ENCODE results near the gene BTNL8. TPM values are rescaled to one million over a fixed set of nuclear protein-coding genes. Genes with fewer than 3 reads are reported as not detected.
A peak's percentile ranks its signal among the peaks of the same experiment; 100 is the strongest.

BTNL8 gene
- total RNA-seq, 4 donors from 2014 or later: 19.7 to 156 (median 59.0) TPM

DNA sequence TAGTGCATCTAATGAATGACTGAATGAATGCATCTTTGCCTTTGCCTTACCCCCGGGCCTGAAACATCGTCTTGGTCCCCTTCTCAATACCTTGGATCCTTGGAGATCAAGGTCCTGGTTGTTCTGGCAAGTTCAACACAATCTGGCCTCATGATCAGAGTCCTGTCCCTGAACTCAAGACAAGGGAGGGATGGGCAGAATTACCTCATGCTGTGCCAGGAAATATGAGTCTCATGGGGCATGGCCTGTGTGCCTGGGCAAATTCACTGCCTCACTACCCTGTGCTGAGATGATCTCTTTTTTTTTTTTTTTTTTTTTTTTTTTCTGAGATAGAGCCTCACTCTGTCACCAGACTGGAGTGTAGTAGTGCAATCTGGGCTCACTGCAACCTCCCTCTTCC lies 89.1 kb downstream of the BTNL8 start:
- Histone ChIP-seq H3K27me3 (no peaks in the 10 kb centered on the region), H3K27ac (peak overlapping the region; percentile 57 to 84 (median 80)), H3K36me3 (no peaks in the 10 kb centered on the region), H3K4me3 (no peak overlapping the region), H3K9me3 (no peaks in the 10 kb centered on the region), H3K4me1 (peaks cover 0 to 21% (median 5%) of the 10 kb centered on the region in 4 donors)
- in situ Hi-C loops (cut with MboI; ENCODE audit: low pct_ligation_motif_present in 1 of 4, low pct_unique_long_range_greater_than_20kb in 1 of 4, low sequenced_read_pairs in 3 of 4) (no loop called here), intact Hi-C loops (cut with DNase I; ENCODE audit: low total_unique reads) (no loop called here)
- TF ChIP-seq POLR2A (IDR thresholded peaks at IDR 0.05): no peak
- TF ChIP-seq, protein P1, sequence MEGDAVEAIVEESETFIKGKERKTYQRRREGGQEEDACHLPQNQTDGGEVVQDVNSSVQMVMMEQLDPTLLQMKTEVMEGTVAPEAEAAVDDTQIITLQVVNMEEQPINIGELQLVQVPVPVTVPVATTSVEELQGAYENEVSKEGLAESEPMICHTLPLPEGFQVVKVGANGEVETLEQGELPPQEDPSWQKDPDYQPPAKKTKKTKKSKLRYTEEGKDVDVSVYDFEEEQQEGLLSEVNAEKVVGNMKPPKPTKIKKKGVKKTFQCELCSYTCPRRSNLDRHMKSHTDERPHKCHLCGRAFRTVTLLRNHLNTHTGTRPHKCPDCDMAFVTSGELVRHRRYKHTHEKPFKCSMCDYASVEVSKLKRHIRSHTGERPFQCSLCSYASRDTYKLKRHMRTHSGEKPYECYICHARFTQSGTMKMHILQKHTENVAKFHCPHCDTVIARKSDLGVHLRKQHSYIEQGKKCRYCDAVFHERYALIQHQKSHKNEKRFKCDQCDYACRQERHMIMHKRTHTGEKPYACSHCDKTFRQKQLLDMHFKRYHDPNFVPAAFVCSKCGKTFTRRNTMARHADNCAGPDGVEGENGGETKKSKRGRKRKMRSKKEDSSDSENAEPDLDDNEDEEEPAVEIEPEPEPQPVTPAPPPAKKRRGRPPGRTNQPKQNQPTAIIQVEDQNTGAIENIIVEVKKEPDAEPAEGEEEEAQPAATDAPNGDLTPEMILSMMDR (IDR thresholded peaks at IDR 0.05): no peak
- TF ChIP-seq POLR2AphosphoS5 (IDR thresholded peaks at IDR 0.05): no peak
- no peak for TF ChIP-seq EP300 (IDR thresholded peaks at IDR 0.05; ENCODE audit: low read depth)
- peak; percentile 37 for DNase-seq
- 46% methylated on average over 2 of the region's 2 CpGs; no CpG with 5 or more reads in 1 of the 2 donors for WGBS, 2 donors (ENCODE audit: low coverage in 1 of 2)

DNA sequence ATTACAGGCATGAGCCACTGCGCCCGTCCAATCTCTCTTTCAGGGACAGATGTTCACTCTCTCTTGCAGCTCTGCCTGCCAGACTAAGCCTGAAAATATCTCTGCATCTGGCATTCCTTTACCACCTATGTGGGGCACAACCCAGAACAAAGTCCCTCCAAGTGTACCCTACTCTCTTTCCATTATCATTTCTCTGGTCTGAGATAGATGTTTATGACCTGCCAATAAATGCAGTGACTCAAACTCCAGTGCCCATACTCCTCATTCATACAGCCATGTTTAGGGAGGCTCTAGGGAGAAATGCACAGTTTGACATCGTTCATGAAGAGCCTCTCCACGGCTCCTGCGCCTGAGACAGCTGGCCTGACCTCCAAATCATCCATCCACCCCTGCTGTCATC lies 89.6 kb downstream of the BTNL8 start, which contains the start of gene BTNL3:
Gene BTNL3, plus strand, starts transcription at position 255 of the 400 bp plus-strand sequence. CDS start 183 bp downstream, outside the sequence.
- intact Hi-C loops (cut with DNase I; ENCODE audit: low total_unique reads) (no loop called here), in situ Hi-C loops (cut with MboI; ENCODE audit: low pct_ligation_motif_present in 1 of 4, low pct_unique_long_range_greater_than_20kb in 1 of 4, low sequenced_read_pairs in 3 of 4) (no loop called here)
- WGBS, 2 donors (ENCODE audit: low coverage in 1 of 2): 30 to 53% methylated on average over 2 to 5 of the region's 5 CpGs
- DNase-seq: peak; percentile 39
- H3K36me3 ChIP-seq: no peaks in the 10 kb centered on the region
- TF ChIP-seq EP300 (IDR thresholded peaks at IDR 0.05; ENCODE audit: low read depth) (no peak), POLR2AphosphoS5 (IDR thresholded peaks at IDR 0.05) (peak in 2 of 3 donors; percentile 51 to 69), POLR2A (IDR thresholded peaks at IDR 0.05) (peak; percentile 55)
- TF ChIP-seq, protein P1 (IDR thresholded peaks at IDR 0.05): no peak
- peak within 1 kb of the TSS; percentile 57 to 84 (median 80) for H3K27ac ChIP-seq
- peak within 1 kb of the TSS in 3 of 4 donors; percentile 28 to 40 (median 34) for H3K4me3 ChIP-seq
- H3K4me1 ChIP-seq: peaks cover 0 to 21% (median 5%) of the 10 kb centered on the region in 4 donors
- no peaks in the 10 kb centered on the region for H3K9me3 ChIP-seq
- no peaks in the 10 kb centered on the region for H3K27me3 ChIP-seq

DNA sequence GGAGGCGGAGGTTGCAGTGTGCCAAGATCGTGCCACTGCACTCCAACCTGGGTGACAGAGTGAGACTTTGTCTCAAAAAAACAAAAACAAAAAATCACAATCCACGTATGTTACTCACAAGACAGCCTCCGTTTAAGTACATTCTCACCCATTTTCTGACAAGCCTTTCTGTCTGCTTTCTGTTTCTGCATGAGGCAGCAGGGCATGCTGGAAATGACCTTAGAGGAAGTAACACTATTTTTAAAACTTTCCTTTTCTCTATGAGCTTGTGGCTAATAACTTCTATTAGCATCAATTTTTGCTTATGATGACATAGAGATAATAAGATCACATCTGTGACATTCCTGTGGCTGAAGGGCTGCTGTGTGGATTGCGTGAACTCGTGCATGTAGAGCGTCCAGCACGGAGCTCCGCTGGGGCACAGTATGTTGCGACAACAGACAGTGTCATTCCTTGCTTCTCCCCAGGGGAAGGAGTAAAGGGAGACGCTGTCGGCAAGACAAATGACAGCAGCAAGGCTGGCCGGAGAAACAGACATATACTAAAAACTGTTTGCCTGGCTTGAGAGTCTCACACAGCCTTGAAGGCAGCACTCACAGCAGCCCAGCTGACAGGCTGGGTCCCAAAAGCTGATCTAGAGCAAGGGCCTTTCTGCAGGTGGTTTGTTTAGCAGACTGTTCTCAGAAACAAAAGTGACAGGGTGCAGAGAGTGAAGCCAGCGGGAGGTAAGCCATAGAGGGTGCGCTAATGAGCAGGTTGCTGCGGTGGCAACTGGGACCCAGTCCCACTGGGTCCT lies 91.3 kb downstream of the BTNL8 start:
- TF ChIP-seq EP300 (IDR thresholded peaks at IDR 0.05; ENCODE audit: low read depth) (no peak), POLR2AphosphoS5 (IDR thresholded peaks at IDR 0.05) (no peak), POLR2A (IDR thresholded peaks at IDR 0.05) (no peak)
- TF ChIP-seq, protein P1 (IDR thresholded peaks at IDR 0.05): no peak
- H3K27me3 ChIP-seq: no peaks in the 10 kb centered on the region
- H3K36me3 ChIP-seq: no peaks in the 10 kb centered on the region
- peaks cover 0 to 21% (median 5%) of the 10 kb centered on the region in 4 donors for H3K4me1 ChIP-seq
- intact Hi-C loops (cut with DNase I; ENCODE audit: low total_unique reads): no loop called here
- peak overlapping the region in 2 of 4 donors; percentile 23 to 34 for H3K4me3 ChIP-seq
- no peaks in the 10 kb centered on the region for H3K9me3 ChIP-seq
- in situ Hi-C loops (cut with MboI; ENCODE audit: low pct_ligation_motif_present in 1 of 4, low pct_unique_long_range_greater_than_20kb in 1 of 4, low sequenced_read_pairs in 3 of 4): no loop called here
- DNase-seq: no peak
- WGBS, 2 donors (ENCODE audit: low coverage in 1 of 2): 71% methylated on average over 3 to 15 of the region's 16 CpGs
- peak overlapping the region in 3 of 4 donors; percentile 28 to 83 (median 49) for H3K27ac ChIP-seq

- Histone ChIP-seq H3K9me3 (no peaks in the 10 kb centered on the region), H3K27me3 (no peaks in the 10 kb centered on the region), H3K27ac (peak overlapping the region in 2 of 4 donors; percentile 49 to 83), H3K36me3 (no peaks in the 10 kb centered on the region), H3K4me3 (peak overlapping the region in 1 of 4 donors; percentile 23), H3K4me1 (peaks cover 0 to 21% (median 5%) of the 10 kb centered on the region in 4 donors)
- in situ Hi-C loops (cut with MboI; ENCODE audit: low pct_ligation_motif_present in 1 of 4, low pct_unique_long_range_greater_than_20kb in 1 of 4, low sequenced_read_pairs in 3 of 4) (no loop called here), intact Hi-C loops (cut with DNase I; ENCODE audit: low total_unique reads) (no loop called here)
- TF ChIP-seq POLR2A (IDR thresholded peaks at IDR 0.05): no peak
- TF ChIP-seq, protein P1 (IDR thresholded peaks at IDR 0.05): no peak
- no peak for TF ChIP-seq POLR2AphosphoS5 (IDR thresholded peaks at IDR 0.05)
- no peak for TF ChIP-seq EP300 (IDR thresholded peaks at IDR 0.05; ENCODE audit: low read depth)
- 71 to 90% methylated on average over 1 to 4 of the region's 5 CpGs for WGBS, 2 donors (ENCODE audit: low coverage in 1 of 2)
- peak; percentile 19 for DNase-seq
Measured at GRCh38 chr5:180990882-180991242, 91.9 kb downstream of the BTNL8 start.

Data from transverse colon (tissue), 4 donors.